ENCODE results near the gene SBK3. TPM values are rescaled to one million over a fixed set of nuclear protein-coding genes. Genes with fewer than 3 reads are reported as not detected.

Gene SBK3
- total and polyA plus RNA-seq, 8 donors = 0.20 to 6.2 (median 0.56) TPM; not detected in 3

DNA sequence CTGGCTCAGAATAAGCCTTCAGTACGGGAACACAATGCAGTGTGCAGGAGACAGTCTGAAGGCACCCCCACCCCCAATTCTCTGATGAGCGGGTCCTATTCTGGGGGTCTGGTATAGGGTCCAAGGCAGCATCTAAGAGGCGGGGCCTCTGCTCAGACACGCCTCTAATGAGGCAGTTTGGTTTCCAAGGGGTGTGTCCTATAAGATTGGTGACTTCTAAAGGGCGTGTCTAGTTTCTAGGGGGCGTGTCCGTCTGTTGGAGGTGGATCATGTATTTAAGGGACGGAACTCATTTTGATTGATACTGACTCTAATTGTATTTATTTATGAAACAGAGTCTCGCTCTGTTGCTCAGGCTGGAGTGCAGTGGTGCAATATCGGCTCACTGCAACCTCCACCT, 45.3 kb upstream of the SBK3 start:
- H3K27ac ChIP-seq = no peak overlapping the region
- peaks cover 0 to 13% (median 0%) of the 10 kb centered on the region in 3 donors for H3K27me3 ChIP-seq
- TF ChIP-seq POLR2A (IDR thresholded peaks at IDR 0.05) = no peak
- no peak for TF ChIP-seq EP300 (IDR thresholded peaks at IDR 0.05)
- no peak for TF ChIP-seq POLR2AphosphoS5 (IDR thresholded peaks at IDR 0.05)
- TF ChIP-seq, protein P1, sequence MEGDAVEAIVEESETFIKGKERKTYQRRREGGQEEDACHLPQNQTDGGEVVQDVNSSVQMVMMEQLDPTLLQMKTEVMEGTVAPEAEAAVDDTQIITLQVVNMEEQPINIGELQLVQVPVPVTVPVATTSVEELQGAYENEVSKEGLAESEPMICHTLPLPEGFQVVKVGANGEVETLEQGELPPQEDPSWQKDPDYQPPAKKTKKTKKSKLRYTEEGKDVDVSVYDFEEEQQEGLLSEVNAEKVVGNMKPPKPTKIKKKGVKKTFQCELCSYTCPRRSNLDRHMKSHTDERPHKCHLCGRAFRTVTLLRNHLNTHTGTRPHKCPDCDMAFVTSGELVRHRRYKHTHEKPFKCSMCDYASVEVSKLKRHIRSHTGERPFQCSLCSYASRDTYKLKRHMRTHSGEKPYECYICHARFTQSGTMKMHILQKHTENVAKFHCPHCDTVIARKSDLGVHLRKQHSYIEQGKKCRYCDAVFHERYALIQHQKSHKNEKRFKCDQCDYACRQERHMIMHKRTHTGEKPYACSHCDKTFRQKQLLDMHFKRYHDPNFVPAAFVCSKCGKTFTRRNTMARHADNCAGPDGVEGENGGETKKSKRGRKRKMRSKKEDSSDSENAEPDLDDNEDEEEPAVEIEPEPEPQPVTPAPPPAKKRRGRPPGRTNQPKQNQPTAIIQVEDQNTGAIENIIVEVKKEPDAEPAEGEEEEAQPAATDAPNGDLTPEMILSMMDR (IDR thresholded peaks at IDR 0.05) = no peak
- H3K9me3 ChIP-seq = no peaks in the 10 kb centered on the region
- peaks cover 10 to 39% (median 34%) of the 10 kb centered on the region in 4 donors for H3K36me3 ChIP-seq
- peaks cover 13 to 23% (median 20%) of the 10 kb centered on the region in 4 donors for H3K4me1 ChIP-seq
- DNase-seq = peak in 1 of 2 donors; percentile 60
- no peak overlapping the region for H3K4me3 ChIP-seq
- 72 to 79% (median 77%) methylated on average over 10 of the region's 10 CpGs for WGBS, 5 donors
- intact Hi-C loops (cut with DNase I; ENCODE audit: low total_unique reads) = no loop called here

DNA sequence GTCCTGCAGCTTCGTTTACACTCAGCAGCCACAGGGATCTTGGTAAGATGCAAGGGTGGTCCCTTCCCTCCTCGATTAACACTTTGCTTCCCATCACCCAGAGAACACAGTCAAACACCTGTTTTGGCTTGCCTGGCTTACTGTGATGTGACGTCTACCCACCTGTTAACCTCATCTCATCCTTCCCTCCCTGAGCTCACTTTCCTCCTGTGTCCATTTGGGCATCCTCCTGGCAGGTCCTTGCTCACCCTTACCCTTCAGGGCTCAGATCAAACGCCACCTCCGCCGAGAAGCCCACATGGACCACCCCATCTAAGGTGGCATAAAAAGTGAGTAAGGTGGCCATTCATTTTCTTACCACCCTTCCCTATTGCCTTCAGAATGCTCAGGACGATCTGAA, 44.8 kb upstream of the SBK3 start:
- no peak overlapping the region for H3K4me3 ChIP-seq
- no peak for DNase-seq
- WGBS, 5 donors = 45 to 59% (median 52%) methylated on average over 7 of the region's 7 CpGs
- intact Hi-C loops (cut with DNase I; ENCODE audit: low total_unique reads) = no loop called here
- peaks cover 6 to 34% (median 29%) of the 10 kb centered on the region in 4 donors for H3K36me3 ChIP-seq
- TF ChIP-seq, protein P1 (IDR thresholded peaks at IDR 0.05) = no peak
- TF ChIP-seq EP300 (IDR thresholded peaks at IDR 0.05) = no peak
- TF ChIP-seq POLR2A (IDR thresholded peaks at IDR 0.05) = no peak
- TF ChIP-seq POLR2AphosphoS5 (IDR thresholded peaks at IDR 0.05) = no peak
- no peaks in the 10 kb centered on the region for H3K9me3 ChIP-seq
- peaks cover 0 to 15% (median 0%) of the 10 kb centered on the region in 3 donors for H3K27me3 ChIP-seq
- no peak overlapping the region for H3K27ac ChIP-seq
- peaks cover 17 to 28% (median 24%) of the 10 kb centered on the region in 4 donors for H3K4me1 ChIP-seq

DNA sequence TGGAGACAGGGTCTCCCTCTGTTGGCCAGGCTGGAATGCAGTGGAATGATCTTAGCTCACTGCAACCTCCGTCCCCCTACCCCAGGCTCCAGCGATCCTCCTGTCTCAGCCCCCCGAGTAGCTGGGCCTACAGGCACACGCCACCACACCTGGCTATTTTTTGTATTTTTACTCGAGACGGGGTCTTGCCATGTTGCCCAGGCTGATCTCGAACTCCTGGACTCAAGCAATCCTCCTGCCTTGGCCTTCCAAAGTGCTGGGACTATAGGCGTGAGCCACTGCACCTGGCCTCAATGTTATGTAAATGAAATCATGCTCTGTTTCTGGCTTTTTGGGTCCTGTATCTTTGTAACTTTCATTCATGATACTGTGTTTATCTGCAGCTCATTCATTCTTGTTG, 43.4 kb upstream of the SBK3 start:
- Histone ChIP-seq H3K9me3 (no peaks in the 10 kb centered on the region), H3K27ac (no peak overlapping the region), H3K4me3 (no peak overlapping the region), H3K4me1 (peaks cover 17 to 28% (median 24%) of the 10 kb centered on the region in 4 donors), H3K36me3 (peaks cover 3 to 24% (median 19%) of the 10 kb centered on the region in 4 donors), H3K27me3 (peaks cover 0 to 15% (median 0%) of the 10 kb centered on the region in 3 donors)
- DNase-seq = no peak
- 90 to 96% (median 94%) methylated on average over 8 of the region's 8 CpGs for WGBS, 5 donors
- intact Hi-C loops (cut with DNase I; ENCODE audit: low total_unique reads) = no loop called here
- no peak for TF ChIP-seq POLR2AphosphoS5 (IDR thresholded peaks at IDR 0.05)

DNA sequence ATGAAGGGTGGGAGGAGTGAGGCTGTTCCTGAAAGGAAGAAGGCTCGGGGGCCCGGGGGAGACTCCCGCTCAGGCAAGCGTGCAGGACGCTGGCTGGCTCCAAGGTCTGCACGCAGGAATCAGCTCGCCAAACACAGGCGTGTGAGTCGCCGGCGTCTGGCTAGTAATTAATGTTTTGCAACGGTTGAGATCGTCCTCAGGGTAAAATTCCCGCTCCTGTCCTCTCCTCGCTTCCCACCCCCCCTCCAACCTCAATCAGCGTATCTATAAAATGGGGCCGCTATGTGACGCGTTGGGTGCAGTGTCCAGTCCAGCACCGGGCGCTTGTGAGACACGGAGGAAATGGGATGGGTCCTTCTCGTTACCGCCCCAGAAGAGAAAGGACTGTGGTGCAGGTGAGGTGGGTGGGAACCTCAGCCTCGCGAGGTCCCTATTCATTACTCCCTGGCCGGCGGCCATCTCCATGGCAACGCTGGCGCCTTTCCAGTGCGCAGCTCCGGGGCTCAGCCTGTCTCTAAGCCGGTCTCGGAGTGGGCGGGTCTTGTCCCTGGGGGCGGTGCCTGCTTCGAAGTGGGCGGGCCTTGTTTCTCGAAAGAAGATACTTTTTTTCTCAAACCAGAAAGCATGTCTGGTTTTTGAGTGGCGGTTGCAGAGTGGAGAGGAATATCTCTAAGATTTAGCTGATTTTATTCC, 41.8 kb upstream of the SBK3 start:
- peak; percentile 98 to 99 for DNase-seq
- 0 to 1% (median 1%) methylated on average over 28 to 40 of the region's 40 CpGs for WGBS, 5 donors
- TF ChIP-seq POLR2A (IDR thresholded peaks at IDR 0.05) = no peak
- no peak for TF ChIP-seq EP300 (IDR thresholded peaks at IDR 0.05)
- TF ChIP-seq, protein P1 (IDR thresholded peaks at IDR 0.05) = no peak
- peak in 2 of 3 donors; percentile 36 to 67 for TF ChIP-seq POLR2AphosphoS5 (IDR thresholded peaks at IDR 0.05)
- H3K4me1 ChIP-seq = peaks cover 20 to 35% (median 29%) of the 10 kb centered on the region in 4 donors
- H3K36me3 ChIP-seq = peaks cover under 1 to 7% (median 5%) of the 10 kb centered on the region in 4 donors
- intact Hi-C loops (cut with DNase I; ENCODE audit: low total_unique reads) = no loop called here
- peaks cover 0 to 15% (median 0%) of the 10 kb centered on the region in 3 donors for H3K27me3 ChIP-seq
- H3K27ac ChIP-seq = peak overlapping the region; percentile 42 to 84 (median 68)
- H3K4me3 ChIP-seq = peak overlapping the region; percentile 35 to 48 (median 36)
- no peaks in the 10 kb centered on the region for H3K9me3 ChIP-seq

Measured in stomach (tissue), 9 donors.